ENCODE data around the gene EYA2.

GRCh38 chr20:47011984-47012383, 117.3 kb downstream of the EYA2 start:
- no peak for TF ChIP-seq CTCF (conservative IDR thresholded peaks at IDR 0.05; ENCODE audit: low read depth, low read length)
- TF ChIP-seq EZH2phosphoT487 (IDR thresholded peaks at IDR 0.05; ENCODE audit: borderline replicate concordance, low read length), result no peak
- TF ChIP-seq EZH2 (IDR thresholded peaks at IDR 0.05; ENCODE audit: low read length, unreplicated experiment), result no peak
